Mesodermal cell (in vitro differentiated cells): ENCODE results near the gene RASA3.
A peak's percentile ranks its signal among the peaks of the same experiment; 100 is the strongest.

Source experiments
- H3K27ac ChIP-seq: 2 replicates; pipeline ENCODE4 v1.7.0; 2013; ENCODE audit warnings: mild to moderate bottlenecking, low read depth, low read length, moderate library complexity; ENCODE audit not compliant: severe bottlenecking
- H3K36me3 ChIP-seq: 2 replicates; pipeline ENCODE4 v1.7.1; 2013; ENCODE audit warnings: mild to moderate bottlenecking, low read length, moderate library complexity; ENCODE audit not compliant: control insufficient read depth, insufficient read depth
- H3K4me1 ChIP-seq: one replicate; pipeline ENCODE4 v1.7.1; 2013; ENCODE audit warnings: mild to moderate bottlenecking, low read length; ENCODE audit not compliant: insufficient read depth, control insufficient read depth, poor library complexity, severe bottlenecking
- H3K4me3 ChIP-seq: 2 replicates; pipeline ENCODE4 v1.7.0; 2013; ENCODE audit warnings: low read length, control low read depth, mild to moderate bottlenecking; ENCODE audit not compliant: insufficient read depth, poor library complexity, severe bottlenecking; ENCODE audit errors: extremely low read depth
- H3K9me3 ChIP-seq: 2 replicates; pipeline ENCODE4 v1.7.1; 2013; ENCODE audit warnings: mild to moderate bottlenecking, low read length, moderate library complexity; ENCODE audit not compliant: control insufficient read depth
- WGBS, 2 experiments: methylation state at CpG; one replicate each; pipeline ENCODE4 v1.1.5; 2013; ENCODE audit warnings: missing lambda C conversion rate in 2 of 2; ENCODE audit not compliant: insufficient coverage in 2 of 2; 5-methylcytosine and 5-hydroxymethylcytosine counted together

Gene RASA3

DNA sequence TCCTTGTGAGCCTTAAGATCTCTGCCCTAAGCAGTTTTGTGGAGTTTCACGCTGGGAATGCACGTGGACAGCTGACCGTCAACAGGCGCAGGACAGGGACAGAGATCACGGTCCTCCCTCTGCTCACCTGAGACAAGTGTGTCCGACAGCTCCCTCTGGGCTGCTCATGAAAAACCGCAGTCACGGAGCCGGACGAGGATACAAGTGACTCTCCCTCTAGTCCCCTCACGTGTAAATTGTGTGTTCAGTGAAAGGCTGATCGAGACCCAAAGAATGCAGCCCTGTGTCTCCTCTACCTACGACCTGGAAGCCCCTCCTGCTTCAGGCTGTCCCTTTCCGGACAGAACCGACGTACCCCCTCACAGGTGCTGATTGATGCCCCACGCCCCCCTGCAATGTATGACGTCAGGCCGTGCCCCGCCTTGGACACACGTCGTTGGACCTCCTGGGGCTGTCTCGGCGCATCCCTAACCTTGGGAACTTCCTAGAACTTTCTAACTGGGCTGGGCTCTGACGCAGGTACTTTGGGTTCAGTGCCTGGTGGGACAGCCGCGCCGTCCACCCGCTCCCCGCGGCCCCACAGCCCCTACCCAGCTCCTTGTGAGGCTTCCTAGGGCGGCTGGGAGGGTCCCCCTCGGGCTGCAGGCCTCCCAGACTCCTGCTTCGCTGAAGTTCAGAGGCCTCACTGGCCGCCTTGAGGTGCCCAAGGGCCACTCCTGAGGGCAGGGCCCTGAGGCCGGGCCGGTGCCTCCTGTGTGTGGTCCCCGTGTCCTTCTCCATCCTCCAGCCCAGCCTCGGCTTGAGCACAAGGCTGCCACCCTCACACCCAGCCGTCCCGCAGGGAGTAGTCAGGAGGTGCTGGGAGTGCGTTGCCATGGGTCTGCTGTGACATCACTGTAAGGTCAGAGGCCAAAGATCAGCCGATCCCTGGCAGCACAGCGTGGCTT lies 158.9 kb downstream of the RASA3 start, which contains the start of gene C13orf46:
C13orf46 (minus strand) TSS at position 859 of the 947 bp plus-strand sequence; CDS start at position 780, 79 bp downstream.
- Histone ChIP-seq H3K9me3 (no peaks in the 10 kb centered on the region), H3K36me3 (peaks cover 80% of the 10 kb centered on the region), H3K27ac (peak within 1 kb of the TSS; percentile 10), H3K4me1 (peaks cover 11% of the 10 kb centered on the region), H3K4me3 (no peak within 1 kb of the TSS)
- 94 to 95% methylated on average over 35 to 41 of the region's 44 CpGs for WGBS, 2 experiments

DNA sequence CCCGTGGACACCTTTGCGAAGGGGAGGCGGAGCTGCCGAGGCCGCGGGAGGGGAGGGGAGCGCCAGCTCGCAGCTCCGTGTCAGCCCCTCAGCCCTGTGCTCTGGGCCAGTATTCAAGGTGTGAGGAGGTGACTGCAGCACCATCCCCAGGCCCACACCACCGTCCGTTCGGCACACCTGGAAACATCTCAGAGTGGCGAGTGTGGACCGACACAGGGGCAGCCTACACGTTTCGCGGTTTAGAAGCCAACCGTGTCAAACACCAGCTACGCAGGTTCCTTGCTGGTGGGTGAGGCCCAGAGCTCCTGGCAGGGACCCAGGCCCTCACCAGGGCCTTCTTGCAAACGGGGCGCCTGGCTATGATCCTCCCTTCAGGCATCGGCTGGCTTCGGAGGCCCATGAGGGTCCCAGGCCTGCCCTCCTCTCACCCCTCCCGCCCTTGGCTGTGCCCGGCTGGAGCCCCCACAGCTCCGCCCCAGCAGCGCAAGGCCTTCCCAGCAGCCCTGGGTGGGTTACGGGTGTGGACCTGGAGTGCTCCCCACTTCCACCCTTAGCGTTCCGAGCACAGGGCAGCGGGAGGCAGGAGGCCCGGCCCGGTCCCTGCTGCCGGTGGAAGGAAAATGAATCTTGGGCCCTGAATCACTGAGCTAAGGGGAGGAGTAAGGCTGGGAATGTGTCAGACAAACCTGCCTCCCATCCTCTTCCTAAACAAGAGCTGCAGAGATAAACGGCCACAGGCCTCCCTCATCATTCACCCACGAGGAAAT lies 159.8 kb downstream of the RASA3 start:
- no peaks in the 10 kb centered on the region for H3K9me3 ChIP-seq
- peaks cover 9% of the 10 kb centered on the region for H3K4me1 ChIP-seq
- no peak overlapping the region for H3K4me3 ChIP-seq
- 94 to 98% methylated on average over 14 to 32 of the region's 36 CpGs for WGBS, 2 experiments
- H3K27ac ChIP-seq = no peak overlapping the region
- H3K36me3 ChIP-seq = peaks cover 78% of the 10 kb centered on the region

DNA sequence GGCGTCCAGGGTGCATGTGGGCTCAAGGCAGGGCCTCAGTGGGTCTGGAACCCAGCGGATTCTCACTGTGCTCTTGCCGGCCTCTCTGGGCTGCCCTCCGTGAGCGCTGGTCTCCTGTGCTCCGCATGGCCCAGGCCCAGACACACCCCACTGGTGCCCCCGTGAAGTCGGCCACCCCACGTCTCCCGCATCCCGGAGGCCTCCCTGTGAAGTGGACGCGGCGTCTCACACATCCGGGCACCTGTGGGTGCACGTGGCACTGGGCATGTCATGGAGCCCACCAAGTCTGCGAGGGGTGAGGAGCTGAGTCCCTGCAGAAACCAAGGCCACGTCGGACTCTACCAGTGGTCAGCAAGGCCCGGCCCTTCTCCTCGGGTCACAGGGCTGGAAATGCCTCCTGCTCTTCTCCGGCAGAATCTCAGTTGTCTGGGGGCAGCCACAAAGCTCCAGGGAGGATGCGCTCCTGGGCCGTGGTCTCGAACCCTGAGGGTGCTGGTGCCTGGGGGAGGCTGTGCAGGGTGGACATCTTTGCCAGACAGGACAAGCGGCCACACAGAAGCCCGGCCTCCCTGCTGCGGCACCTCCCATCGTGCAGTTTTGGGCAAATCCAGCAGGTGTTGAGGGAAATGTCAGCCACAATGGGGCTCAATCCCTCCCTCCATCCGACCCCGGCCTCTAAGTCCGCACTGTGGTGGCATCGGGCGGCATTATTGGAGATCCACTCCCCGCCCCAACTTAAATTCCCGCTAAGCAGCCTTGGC lies 160.8 kb downstream of the RASA3 start:
- H3K9me3 ChIP-seq = no peaks in the 10 kb centered on the region
- no peak overlapping the region for H3K27ac ChIP-seq
- H3K36me3 ChIP-seq = peaks cover 78% of the 10 kb centered on the region
- peaks cover under 1% of the 10 kb centered on the region for H3K4me1 ChIP-seq
- H3K4me3 ChIP-seq = no peak overlapping the region
- WGBS, 2 experiments = 92 to 93% methylated on average over 32 to 34 of the region's 36 CpGs

DNA sequence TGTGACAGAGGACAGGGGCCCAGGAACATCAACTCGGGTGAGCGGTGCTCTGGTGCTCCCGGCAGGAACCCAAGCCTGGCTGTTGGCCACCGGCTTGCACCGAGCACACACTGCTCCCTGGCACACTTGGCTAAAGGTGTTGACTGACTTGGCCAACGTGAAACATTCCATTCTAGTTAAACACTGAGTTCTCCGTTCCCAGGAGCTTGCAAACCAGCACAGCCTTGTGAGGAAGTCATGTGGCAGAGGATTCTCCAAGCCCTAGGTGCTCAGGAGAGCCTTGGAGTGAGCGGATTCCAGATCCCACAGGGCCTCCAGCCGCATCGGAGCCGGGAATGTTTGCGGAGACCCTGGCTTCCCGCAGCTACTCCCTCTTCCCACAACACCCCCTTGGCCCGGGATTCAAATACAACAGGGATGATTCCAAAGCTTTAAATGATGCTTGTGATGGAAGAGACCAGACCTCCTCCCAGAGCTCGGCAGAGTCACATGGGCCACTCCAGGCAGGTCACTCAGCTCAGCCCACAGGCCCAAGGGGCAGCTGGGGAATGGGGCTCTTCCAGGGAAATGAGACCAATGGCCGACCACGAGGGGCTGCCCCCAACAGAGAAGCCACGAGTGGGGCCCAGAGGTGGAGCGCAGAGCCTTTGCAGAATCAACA lies 161.5 kb downstream of the RASA3 start:
- 93 to 97% methylated on average over 13 to 18 of the region's 19 CpGs for WGBS, 2 experiments
- Histone ChIP-seq H3K27ac (no peak overlapping the region), H3K4me3 (no peak overlapping the region), H3K36me3 (peaks cover 84% of the 10 kb centered on the region), H3K4me1 (no peaks in the 10 kb centered on the region), H3K9me3 (no peaks in the 10 kb centered on the region)

DNA sequence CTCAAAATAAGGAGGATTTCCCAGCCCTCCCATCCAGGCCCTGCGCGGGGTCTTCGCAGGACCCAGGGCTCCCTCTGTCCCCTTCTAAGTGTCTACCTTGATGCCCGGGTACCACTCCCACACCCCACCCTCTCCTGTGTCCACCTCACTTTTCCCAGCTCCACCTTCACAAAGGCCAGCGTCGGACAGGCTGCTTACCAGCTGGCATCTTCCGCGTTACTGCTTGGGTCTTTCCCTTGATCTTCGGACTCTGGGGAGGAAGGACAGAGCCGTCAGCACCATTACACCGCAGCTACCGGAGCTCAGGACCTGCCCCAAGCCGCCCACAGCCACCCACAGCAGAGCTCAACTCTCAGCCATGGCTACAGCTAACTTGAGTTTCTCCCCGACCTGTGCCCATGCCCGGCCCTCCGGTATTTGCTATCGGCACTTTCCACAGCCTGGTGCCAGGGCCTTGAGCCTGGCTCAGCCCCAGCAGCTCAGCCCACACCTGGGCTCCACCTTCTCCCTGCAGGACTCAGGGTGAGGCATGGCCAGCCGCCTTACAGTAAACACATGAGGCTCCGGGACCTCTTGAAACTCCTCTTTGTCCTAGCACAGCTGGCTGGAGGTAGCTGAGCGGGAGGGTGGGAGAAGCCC lies 162.3 kb downstream of the RASA3 start:
- Histone ChIP-seq H3K9me3 (no peaks in the 10 kb centered on the region), H3K4me1 (no peaks in the 10 kb centered on the region), H3K4me3 (no peak overlapping the region), H3K27ac (no peak overlapping the region), H3K36me3 (peaks cover 78% of the 10 kb centered on the region)
- whole genome bisulfite sequencing, 2 experiments = 94 to 96% methylated on average over 18 to 19 of the region's 20 CpGs

DNA sequence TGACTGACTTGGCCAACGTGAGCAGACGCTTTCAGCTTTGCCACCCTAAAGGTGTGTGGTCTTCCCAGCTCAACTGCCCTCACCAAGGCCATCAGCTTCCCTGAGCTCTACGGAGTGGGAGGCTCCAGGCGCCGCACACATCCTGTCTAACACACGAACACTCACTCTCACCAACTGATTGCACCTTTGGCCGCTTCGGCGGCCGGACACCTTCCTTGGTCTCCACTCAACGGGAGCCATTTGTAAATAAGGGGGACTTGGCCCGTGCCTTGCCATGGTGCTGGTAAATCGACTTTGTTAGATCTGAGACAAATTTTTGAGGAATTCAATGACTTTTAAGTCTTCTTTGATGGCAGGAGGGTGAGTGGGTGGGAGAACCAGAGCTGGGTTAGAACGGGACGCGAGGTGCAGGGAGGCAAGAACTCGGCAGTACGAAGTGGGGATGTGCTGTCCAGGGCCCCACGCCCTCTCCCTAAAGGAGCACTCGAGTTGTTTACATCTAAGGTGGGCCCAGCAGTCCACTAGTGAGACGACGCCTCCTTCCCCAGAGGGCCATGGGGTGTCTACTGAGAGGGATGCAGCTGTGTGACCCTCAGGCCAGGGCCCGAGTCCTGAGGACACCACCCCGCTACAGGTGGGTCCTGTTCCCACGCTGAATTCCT lies 163.0 kb downstream of the RASA3 start:
- Histone ChIP-seq H3K4me3 (no peak overlapping the region), H3K9me3 (no peaks in the 10 kb centered on the region), H3K27ac (no peak overlapping the region), H3K36me3 (peaks cover 77% of the 10 kb centered on the region), H3K4me1 (no peaks in the 10 kb centered on the region)
- WGBS, 2 experiments = 97 to 98% methylated on average over 19 to 23 of the region's 25 CpGs

DNA sequence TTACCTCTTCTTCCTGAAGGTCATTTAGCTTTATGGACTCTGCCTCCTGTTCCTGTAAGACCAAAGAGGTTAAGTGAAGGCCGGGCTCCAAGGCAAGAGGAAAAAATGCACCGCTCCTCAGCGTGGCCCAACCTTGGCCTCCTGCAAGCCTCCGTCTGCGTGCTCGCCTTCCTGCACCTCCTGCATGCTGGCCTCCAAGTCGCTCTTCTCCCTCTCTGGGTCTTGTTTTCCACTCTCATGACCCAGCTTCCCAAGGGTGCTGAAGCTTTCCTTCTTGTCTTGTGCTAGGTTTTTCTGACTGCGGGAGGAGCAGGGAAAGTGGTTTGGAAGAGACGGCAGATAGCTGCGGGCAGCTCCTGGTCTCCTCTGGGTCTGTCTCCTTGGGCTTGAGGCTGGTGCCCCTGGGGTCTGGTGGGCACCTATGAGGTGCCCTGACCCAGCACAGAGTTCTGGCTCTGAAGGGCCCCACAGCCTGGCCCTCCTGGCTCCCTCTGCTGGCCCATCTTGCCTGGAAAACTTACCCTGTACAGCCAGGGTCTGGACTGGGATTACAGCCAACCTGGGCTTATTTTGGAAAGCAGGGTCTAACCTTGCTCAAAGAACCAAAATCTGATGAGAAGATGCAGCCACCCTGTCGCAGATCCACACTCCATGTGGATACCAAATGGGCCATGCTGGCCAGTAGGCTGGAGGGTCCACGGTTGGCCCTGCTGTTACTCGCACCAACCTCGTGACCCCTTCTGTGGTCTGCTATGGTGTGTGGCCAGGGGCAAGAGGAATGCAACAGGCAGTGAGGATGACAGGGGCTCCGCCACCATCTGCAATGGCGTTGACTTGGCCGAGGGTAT lies 163.7 kb downstream of the RASA3 start:
- Histone ChIP-seq H3K4me3 (no peak overlapping the region), H3K36me3 (peaks cover 73% of the 10 kb centered on the region), H3K4me1 (no peaks in the 10 kb centered on the region), H3K9me3 (no peaks in the 10 kb centered on the region), H3K27ac (no peak overlapping the region)
- WGBS, 2 experiments = 94 to 99% methylated on average over 15 to 17 of the region's 17 CpGs

DNA sequence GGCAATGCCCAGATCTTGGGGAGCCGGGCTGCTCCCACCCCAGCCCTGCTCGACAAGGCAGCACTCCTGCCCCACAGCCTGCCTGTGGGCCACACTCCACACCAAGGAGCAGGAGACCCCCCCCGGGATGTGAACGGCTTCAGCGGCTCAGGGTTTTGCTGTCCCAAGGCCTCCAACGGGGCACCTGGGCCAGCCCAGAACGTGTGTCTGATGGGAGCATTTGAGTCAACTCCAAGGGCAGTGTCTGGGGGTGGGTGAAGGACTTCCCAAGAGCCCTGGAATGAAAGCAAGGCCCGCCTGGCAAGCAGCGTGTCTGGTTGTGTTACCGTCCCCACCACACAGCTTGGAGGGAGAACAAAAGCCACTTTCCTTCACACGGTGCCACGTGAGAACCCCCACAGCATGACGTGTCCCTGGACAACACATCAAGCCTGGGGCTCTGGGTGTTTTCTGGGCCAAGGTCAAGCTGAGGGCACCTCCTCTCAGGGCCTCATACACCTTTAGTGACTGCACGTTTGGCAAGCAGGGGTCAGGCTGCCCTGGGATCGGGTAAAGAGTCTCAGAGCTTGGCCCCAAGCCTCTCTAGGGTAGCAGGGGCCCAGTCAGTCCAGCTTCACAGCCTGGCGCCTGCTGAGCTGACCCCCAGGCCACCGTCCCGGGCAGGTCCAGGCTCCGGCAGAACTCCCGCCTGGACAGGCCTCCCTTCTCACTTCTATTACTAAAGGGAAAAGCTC lies 164.5 kb downstream of the RASA3 start:
- 93 to 98% methylated on average over 16 to 18 of the region's 20 CpGs for WGBS, 2 experiments
- no peak overlapping the region for H3K4me3 ChIP-seq
- peaks cover 65% of the 10 kb centered on the region for H3K36me3 ChIP-seq
- H3K9me3 ChIP-seq = peaks cover 3% of the 10 kb centered on the region
- H3K27ac ChIP-seq = no peak overlapping the region
- no peaks in the 10 kb centered on the region for H3K4me1 ChIP-seq
